ENCODE results near the gene CTBP2.

The CTBP2 gene

DNA sequence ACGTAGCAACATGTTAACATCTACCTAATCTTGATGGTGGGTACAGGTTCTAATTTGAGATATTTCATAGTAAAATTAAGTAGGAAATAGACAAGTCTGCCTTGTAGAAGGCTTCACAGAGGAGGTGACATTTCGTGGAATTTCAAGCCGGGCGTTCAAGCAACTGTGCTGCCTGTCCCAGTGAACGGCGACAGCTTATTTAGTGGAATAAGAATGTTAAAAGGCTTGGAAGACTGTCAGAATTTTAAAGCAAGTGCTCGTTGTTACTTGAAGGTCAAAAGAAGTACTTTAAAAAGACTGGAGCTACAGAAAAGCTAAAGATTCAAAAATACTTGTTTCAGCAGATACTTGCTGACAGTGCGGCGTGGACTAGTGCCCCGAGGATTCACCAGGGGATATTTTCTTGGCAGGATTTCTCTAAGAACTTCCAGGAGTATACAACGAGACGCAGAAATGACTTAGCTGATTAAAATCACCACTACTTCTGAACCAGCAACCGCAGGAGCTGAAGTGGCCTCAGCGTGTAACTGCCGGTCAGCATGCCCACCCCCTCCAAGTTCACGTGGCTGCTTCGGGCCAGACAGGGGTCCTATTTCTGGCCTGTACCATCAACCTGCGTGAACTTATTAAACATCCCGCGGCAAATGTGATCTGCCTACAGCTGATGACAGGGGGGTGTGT, 46.5 kb downstream of the CTBP2 start:
- no peak for TF ChIP-seq POLR2A (IDR thresholded peaks at IDR 0.05; ENCODE audit: low read depth, low read length)
- FAIRE-seq (no peak), DNase-seq (ENCODE audit: insufficient read length, low spot score) (no peak)

DNA sequence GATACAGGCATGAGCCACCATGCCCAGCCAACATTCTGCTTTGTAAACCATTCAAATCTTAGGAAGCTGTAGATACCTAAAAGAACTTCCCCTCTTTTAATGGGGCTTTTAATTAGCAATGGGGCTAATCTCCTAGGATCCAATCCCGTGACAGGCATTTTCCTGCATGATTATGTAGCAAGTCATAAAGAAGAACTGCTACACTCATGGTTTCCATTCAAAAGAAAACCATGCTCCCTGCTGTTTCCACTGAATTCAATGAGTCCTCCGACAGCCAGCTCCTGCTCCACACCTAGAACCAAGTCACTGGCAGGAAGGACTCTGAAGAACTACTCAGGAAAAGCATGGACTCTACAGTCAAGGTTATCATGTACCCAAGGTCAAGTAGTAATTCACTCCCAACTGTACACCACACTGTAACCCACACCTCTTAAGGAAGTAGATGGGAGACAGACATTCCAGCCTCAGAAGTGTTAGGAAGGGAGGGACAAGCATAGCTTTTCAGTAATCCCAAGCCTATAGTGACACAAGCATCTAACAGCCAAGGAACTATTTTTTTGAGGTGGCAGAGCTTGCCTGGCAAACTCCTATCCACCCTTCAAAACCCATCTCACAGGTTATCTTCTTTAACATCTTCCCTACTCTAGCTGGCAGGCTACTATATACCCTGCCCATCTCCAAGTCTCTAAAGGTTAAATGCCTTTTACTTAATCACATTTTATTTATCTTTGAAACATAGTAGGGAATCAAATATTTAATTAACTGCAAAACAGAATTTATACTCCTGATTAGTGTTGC, 47.5 kb downstream of the CTBP2 start:
- DNase-seq (ENCODE audit: insufficient read length, low spot score) (no peak), FAIRE-seq (no peak)
- TF ChIP-seq POLR2A (IDR thresholded peaks at IDR 0.05; ENCODE audit: low read depth, low read length), result no peak

DNA sequence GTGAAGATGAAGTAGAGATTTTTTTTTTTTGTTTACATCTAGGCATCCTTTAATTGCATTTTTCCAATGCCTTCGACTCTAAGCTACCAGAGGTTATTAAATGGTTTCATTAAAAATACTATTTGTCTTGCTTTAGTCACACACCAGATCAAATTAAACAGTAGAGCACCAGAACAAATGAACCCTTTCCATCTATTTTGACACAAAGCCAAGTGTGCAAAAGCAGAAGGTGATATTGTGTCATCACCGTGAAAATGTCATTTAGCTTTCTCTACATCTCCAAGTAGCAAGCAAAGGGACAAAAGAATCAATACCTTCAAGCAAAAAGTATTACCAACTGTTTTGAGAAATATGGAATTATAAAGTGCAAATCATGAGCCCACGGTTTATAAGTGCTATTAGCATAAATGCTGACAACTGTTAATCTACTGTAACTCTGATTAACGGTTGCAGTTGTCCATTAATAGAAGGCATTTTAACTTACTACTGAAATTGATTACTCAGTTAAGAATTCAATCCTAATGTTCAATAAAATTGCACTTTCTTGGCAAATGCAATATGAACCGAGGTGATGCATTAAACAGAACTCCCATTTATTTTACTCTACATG, 49.1 kb downstream of the CTBP2 start:
- no peak for FAIRE-seq
- no peak for DNase-seq (ENCODE audit: insufficient read length, low spot score)
- TF ChIP-seq POLR2A (IDR thresholded peaks at IDR 0.05; ENCODE audit: low read depth, low read length), result no peak

DNA sequence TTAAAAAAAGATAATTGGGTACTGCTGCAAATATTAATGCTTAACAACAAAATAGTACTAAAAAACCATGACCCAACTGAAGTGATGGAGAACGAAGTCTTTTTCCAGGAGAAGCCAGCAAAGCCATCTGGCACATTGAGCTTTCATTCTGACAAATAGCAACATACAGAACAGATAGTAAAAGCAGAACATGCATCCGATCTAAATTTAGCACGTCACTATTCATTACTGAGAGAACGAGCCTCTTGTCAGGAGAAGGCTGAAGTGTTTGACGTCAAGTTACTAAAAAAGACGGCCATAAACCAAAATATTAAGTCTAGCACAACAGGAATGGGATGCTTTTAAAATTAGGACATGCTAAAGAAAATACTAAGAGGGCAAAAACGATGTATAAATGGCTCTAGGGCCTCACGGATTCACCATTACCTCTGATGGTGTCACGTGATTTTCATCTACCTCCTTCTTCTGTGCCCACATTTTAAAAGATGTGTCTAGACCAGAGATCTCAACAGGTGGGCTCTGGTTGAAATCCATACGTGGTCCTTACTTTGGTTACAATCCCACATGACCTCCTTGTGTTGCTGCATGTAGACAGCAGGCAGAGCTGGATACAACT, 52.3 kb downstream of the CTBP2 start:
- FAIRE-seq (no peak), DNase-seq (ENCODE audit: insufficient read length, low spot score) (no peak)
- no peak for TF ChIP-seq POLR2A (IDR thresholded peaks at IDR 0.05; ENCODE audit: low read depth, low read length)

DNA sequence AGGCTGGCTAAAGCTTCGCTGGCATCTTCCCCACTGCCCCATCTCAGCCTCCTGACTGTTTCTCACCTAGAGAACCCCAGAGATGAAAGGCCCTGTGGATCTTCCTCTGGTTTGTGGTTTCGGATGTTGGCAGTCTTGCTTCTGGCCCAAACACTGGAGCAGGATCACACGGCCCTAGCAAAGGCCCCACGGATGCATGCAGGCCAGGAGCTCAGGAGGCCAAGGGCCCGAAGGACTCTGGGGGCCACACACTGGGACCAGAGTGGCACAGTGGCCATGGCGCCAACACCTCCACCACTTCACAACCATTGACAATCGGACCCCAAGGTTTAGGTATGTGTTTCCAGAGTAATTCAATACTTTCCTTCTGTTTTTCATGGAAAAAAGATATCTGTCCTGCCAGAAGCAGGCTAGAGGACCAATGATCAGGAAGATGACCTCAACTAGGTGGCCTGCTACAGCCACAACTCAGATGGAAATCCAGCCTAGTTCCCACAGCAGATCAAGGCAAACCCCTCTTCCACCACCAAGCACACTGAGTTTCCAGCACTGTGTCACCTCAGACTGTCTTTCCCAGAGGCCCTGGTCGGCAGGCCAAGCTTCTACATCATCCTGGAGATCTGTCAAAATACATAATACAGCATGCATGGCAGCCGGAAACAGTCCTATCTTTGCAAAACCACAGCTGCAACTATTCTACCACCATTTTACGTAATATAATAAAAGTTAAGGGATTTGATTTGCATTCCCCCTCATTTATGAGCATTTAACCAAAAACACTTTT, 53.0 kb downstream of the CTBP2 start:
- DNase-seq (ENCODE audit: insufficient read length, low spot score) (no peak), FAIRE-seq (no peak)
- no peak for TF ChIP-seq POLR2A (IDR thresholded peaks at IDR 0.05; ENCODE audit: low read depth, low read length)

DNA sequence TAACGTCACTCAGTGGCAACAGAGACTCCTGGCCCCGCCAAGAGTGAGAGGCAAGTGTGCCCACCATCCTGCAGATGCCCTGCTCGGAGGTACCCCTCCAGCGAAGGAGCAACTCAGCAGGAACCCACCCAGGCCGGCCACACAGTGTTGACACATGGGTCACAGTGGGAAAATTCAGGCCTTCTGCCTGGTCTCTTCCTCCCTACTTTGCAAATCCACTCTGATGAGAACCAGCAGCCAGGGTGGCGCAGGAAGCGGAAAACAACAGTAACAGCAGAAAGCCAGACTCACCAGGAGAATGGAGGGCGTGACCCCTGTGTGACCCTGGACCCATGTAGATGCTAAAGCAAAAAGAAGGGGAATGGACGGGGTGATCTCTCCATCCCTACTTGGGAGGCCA, 53.8 kb downstream of the CTBP2 start:
- no peak for TF ChIP-seq POLR2A (IDR thresholded peaks at IDR 0.05; ENCODE audit: low read depth, low read length)
- FAIRE-seq, result no peak

DNA sequence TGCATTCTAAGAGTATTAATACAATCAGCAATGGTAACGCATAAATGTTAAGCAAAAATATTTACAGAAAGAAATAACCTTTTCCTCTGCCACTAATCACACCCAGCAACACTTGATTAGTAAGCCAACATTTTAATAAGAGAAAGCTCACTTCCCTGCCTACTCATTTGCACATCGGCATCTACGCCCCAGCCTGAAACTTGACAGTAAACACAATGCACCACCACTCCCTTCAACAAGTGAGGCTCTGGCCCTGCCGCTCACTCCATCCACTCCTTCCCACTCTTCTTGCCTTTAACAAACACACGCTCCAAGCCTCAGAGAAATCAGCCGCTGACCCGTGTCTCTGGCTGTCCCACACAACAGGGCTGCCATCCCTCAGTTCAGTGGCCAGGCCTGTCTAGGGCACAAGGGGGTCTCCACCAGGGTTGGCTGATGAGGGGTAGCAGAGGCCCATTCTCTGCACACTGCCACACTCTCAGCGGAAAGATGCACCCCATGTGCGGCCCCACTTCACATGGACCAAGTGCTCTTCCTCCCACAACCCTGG, 54.6 kb downstream of the CTBP2 start:
- no peak for TF ChIP-seq POLR2A (IDR thresholded peaks at IDR 0.05; ENCODE audit: low read depth, low read length)
- DNase-seq (ENCODE audit: insufficient read length, low spot score) (no peak), FAIRE-seq (no peak)

More for the DNA sequence above, 53.8 kb downstream of the CTBP2 start:
- DNase-seq (ENCODE audit: insufficient read length, low spot score), result no peak

DNA sequence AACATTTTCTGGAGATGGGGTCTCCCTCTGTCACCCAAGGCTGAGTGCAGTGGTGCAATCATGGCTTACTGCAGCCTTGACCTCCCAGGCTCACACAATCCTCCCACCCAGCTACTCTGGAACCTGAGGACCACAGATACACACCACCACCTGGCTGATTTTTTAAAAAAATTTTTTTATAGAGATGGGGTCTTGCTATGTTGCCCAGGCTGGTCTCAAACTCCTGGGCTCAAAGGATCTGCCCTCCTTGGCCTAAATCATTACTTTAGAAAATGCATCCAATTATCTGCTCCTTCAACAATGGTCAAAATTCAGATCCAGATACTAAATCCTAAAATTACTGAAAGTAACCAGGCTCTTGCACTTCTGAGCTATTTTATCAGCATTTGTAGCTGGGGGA, 55.2 kb downstream of the CTBP2 start:
- FAIRE-seq (no peak), DNase-seq (ENCODE audit: insufficient read length, low spot score) (no peak)
- TF ChIP-seq POLR2A (IDR thresholded peaks at IDR 0.05; ENCODE audit: low read depth, low read length), result no peak

DNA sequence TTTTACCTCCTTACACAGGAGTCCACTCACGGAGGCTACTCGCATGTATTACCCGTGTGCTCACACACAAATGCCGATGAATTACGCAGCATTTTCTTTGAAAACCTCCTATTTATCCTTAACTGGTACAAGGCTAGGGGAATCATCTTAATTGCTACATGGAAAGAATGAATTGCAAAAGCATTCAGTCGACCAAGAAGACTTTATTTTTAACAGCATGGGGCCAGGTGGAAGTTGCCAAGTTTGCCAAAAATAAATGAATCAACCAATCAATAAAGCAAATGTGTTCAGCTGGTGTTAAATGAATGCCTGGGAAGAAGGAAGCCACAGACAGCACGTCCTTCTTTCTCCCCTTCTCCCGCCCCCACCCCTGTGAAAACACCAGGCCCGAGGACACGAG, 55.8 kb downstream of the CTBP2 start:
- FAIRE-seq (no peak), DNase-seq (ENCODE audit: insufficient read length, low spot score) (no peak)
- TF ChIP-seq POLR2A (IDR thresholded peaks at IDR 0.05; ENCODE audit: low read depth, low read length), result no peak

DNA sequence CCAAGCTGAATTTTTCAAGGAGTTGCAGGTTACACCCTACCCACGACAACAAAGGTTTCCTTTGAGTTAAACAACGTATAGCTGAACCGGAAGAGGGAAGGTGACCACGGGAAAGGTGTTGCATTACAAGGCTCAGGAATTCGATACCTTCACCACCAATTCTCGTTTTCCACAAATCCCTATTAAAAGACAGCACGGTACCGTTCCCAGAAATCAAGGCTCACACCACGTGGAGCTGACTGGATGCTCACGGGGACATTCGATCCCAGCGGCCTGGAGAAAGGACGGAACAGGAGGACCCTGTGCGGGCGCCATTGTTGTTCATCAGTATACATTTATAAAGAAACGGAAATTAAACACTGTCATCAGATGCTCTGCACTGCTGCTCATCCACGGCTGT, 56.4 kb downstream of the CTBP2 start:
- DNase-seq (ENCODE audit: insufficient read length, low spot score), result no peak
- no peak for FAIRE-seq

DNA sequence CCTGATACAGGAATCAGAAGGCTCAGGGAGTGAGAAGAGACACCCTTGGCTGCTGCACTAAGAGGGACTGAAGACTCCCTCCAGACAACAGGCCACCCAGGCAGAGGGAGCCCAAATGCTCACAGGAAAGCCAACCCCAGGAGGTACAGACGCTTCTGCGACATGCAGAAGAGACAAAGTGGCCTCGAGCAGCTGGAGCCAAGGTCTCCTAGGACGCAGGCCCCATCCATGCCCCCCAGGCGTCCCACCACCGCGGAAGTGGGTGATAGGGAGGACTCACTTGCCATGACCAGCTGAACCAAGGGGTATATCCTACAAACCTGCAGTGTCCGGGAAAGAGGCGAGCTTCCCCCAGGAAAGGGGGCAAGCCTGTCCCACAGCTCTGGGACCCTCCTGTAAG, 56.9 kb downstream of the CTBP2 start:
- no peak for FAIRE-seq
- TF ChIP-seq POLR2A (IDR thresholded peaks at IDR 0.05; ENCODE audit: low read depth, low read length), result no peak
- DNase-seq (ENCODE audit: insufficient read length, low spot score), result no peak

More for the DNA sequence above, 56.4 kb downstream of the CTBP2 start:
- TF ChIP-seq POLR2A (IDR thresholded peaks at IDR 0.05; ENCODE audit: low read depth, low read length), result no peak

DNA sequence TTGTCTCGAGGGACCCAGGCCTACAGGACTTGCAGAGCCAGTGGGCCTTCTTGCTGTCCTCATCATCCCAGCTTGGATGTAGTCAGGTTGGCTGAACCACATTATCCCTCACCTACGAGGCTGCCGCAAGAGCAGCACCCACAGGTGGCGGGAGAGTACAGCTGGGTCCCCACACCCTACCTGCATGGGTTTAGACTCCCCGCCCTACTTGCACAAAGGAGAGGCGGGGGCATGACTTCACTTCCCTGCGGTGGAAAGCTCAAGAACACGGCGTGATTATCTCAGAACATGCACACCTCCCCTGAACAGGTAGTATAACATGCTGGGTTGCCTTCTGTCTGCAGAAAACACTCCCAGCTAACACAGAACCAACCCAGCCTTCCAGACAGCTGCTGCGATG, 57.5 kb downstream of the CTBP2 start:
- DNase-seq (ENCODE audit: insufficient read length, low spot score), result no peak
- FAIRE-seq, result no peak

DNA sequence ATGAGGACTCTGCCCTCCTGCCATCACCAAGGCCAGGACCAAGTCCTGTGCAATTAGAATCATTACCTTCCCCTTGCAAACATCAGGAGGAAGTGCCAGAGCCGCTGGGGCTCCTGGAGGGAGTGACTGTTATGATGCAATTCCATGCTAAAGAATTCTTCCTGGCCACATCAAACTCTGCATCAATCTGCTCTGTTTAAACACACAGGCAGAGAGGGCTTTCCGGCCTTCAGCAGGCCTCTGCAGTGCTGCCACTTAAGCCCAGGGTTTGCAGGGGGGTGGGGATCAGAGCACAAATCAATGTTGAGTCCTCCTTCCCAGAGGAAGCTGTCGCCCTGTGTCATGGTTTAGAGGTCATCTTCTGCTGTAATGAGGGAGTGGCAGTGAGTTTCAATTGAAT, 58.1 kb downstream of the CTBP2 start:
- FAIRE-seq, result no peak
- no peak for TF ChIP-seq POLR2A (IDR thresholded peaks at IDR 0.05; ENCODE audit: low read depth, low read length)
- DNase-seq (ENCODE audit: insufficient read length, low spot score), result no peak

More for the DNA sequence above, 57.5 kb downstream of the CTBP2 start:
- TF ChIP-seq POLR2A (IDR thresholded peaks at IDR 0.05; ENCODE audit: low read depth, low read length), result no peak

Data from H54 (cell line).